Ovary (tissue), 3 donors: ENCODE measurements around the gene TMEM132D.

Experiments used
- CTCF ChIP-seq, 3 donors: fragments of 450-650 bp in 2 of 3; fragments of 200-600 bp in 1 of 3; IDR thresholded peaks; one replicate each; pipeline versions ENCODE4 v1.5.1 to v1.8.0; 2016 to 2022; ENCODE audit warnings: antibody characterized with exemption in 3 of 3, mild to moderate bottlenecking in 1 of 3
- POLR2A ChIP-seq: fragments of 450-650 bp; IDR thresholded peaks from one replicate; pipeline ENCODE4 v1.6.1; 2017; ENCODE audit warnings: antibody characterized with exemption, mild to moderate bottlenecking, moderate library complexity
- donor health status: DM: no; HTN: no; CAD: no.

- TF ChIP-seq CTCF (IDR thresholded peaks at IDR 0.05) (no peak), POLR2A (no peak)
These were observed 436.1 kb downstream of the TMEM132D start for GRCh38 chr12:129467726-129468125.
